Measurements from ENCODE around the gene ATP13A4.

DNA sequence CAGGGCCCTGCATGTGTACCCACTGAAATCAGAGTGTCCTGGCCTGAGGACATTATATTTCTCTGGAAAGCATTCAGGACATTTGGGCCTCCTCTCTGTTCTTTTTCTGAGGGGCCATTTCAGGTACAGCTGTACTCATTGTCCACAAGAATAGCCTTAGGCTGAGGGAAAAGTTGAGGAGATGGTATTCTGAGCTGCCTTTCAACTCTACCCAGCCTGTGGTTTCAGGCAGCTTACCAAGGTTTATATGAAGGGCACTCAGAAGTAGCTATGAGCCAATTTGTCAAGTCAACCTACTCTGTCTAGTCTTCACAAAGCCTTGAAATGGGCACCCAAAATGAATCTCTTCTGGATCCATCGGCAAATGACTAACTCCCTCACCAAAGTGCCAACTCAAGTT lies 9.4 kb downstream of the ATP13A4 start:
- TF ChIP-seq POLR2A (IDR thresholded peaks at IDR 0.05): no peak
- TF ChIP-seq, protein P1, sequence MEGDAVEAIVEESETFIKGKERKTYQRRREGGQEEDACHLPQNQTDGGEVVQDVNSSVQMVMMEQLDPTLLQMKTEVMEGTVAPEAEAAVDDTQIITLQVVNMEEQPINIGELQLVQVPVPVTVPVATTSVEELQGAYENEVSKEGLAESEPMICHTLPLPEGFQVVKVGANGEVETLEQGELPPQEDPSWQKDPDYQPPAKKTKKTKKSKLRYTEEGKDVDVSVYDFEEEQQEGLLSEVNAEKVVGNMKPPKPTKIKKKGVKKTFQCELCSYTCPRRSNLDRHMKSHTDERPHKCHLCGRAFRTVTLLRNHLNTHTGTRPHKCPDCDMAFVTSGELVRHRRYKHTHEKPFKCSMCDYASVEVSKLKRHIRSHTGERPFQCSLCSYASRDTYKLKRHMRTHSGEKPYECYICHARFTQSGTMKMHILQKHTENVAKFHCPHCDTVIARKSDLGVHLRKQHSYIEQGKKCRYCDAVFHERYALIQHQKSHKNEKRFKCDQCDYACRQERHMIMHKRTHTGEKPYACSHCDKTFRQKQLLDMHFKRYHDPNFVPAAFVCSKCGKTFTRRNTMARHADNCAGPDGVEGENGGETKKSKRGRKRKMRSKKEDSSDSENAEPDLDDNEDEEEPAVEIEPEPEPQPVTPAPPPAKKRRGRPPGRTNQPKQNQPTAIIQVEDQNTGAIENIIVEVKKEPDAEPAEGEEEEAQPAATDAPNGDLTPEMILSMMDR (IDR thresholded peaks at IDR 0.05): no peak

Measured in uterus (tissue), 2 donors.